ENCODE data around the gene RUBCN. TPM values are rescaled to one million over a fixed set of nuclear protein-coding genes. Genes with fewer than 3 reads are reported as not detected.
"Not testable (repeated sequence)": the region's sequence is repeated elsewhere in the genome, so short reads cannot be mapped to it uniquely, and the experiment has no call there.

The RUBCN gene
- total RNA-seq, 1 experiment from 2014 or later, result 9.4 TPM

DNA sequence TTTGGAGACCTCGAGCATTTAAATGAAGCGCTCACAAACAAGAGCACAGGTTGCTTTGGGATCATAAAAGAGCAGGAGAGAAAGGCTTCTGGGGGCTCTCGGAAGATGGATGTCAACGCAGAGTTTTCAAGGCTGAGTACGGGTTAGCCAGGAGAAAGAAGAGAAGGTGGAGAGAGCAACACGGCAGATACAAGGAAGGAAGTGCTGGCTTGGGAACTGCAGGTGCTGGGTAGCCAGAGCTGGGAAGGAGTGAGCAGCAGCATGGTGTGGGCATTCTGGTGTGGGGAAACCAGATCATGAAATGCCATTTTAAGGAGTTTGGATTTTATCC is 580 bp upstream of the RUBCN start:
- in situ Hi-C loops (cut with HindIII; ENCODE audit: low sequenced_read_pairs), result no loop called here

DNA sequence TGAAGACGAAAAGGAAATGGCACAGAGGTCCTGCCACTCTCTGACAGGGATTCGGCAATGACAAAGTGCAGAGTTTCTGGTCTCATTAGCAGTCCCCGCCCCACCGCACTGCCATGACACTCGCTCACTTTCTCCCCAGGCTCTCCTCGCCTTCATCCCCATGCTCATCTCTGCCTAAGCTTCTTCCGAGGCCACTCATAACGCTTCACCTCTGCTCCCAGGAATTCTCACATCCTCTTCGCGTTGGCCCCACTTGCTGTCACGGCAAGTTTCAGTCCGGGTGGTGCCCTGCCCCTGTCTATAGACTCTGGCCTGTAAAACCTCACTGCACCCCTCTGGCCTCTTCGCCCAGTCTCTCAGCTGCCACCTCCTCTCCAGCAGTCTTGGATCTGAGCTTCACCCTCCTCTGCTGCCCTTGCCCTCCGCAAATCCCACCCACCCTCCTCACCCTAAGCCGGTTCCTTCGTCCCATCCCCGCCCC is 654 bp downstream of the RUBCN start:
- in situ Hi-C loops (cut with HindIII; ENCODE audit: low sequenced_read_pairs), result no loop called here
- DNase-seq (ENCODE audit: low spot score), result peak; percentile 26

More for the DNA sequence above, 580 bp upstream of the RUBCN start:
- no peak for DNase-seq (ENCODE audit: low spot score)

DNA sequence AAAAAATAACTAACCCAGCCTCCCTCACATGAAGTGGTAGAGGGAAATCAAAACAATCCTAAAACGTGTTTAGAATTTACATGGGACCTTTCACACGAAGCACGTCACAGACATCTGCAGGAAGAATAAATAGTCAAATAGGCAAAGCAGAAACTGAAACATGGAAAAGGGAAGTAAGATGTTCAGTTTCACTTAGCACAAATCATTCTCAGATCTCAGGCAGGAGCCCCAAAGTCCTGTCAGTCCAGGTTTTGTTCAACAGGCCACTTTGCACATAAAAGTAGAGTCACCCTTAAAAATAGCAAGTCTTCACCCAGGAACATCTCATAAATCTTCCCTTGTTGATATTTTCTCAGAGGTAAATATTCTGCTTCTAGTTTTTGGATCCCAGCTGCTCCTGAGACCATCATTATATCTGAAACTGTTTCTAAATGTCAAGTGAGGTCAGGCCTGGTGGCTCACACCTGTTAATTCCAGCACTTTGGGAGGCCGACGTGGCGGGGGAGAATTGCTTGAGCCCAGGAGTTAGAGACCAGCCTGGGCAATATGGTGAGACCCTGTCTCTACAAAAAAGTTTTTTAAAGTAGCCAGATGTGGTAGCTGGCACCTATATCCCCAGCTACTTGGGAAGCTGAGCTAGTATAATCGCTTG is 1.9 kb downstream of the RUBCN start:
- in situ Hi-C loops (cut with HindIII; ENCODE audit: low sequenced_read_pairs), result no loop called here

GRCh38 chr3:197733042-197733441 is 3.7 kb downstream of the RUBCN start:
- in situ Hi-C loops (cut with HindIII; ENCODE audit: low sequenced_read_pairs), result no loop called here
- no peak for DNase-seq (ENCODE audit: low spot score)

More for the DNA sequence above, 1.9 kb downstream of the RUBCN start:
- no peak for DNase-seq (ENCODE audit: low spot score)

- DNase-seq (ENCODE audit: low spot score); in situ Hi-C loops (cut with HindIII; ENCODE audit: low sequenced_read_pairs): not testable (repeated sequence)
Measured at GRCh38 chr3:197731483-197731882, 5.2 kb downstream of the RUBCN start.

DNA sequence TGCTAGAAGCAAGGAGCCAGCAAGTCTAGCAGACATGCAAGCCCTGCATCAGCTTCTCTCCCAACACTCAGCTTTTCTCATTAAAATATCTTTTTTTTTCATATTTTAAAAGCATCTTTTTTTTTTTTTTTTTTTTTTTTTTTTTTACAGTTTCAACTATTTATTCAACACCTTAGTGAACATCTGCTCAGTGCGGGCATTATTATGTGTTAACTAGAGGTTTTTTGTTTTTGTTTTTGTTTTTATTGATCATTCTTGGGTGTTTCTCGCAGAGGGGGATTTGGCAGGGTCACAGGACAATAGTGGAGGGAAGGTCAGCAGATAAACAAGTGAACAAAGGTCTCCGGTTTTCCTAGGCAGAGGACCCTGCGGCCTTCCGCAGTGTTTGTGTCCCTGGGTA is 5.9 kb downstream of the RUBCN start:
- in situ Hi-C loops (cut with HindIII; ENCODE audit: low sequenced_read_pairs); DNase-seq (ENCODE audit: low spot score): not testable (repeated sequence)

GRCh38 chr3:197730200-197730599 is 6.5 kb downstream of the RUBCN start:
- in situ Hi-C loops (cut with HindIII; ENCODE audit: low sequenced_read_pairs), result no loop called here

DNA sequence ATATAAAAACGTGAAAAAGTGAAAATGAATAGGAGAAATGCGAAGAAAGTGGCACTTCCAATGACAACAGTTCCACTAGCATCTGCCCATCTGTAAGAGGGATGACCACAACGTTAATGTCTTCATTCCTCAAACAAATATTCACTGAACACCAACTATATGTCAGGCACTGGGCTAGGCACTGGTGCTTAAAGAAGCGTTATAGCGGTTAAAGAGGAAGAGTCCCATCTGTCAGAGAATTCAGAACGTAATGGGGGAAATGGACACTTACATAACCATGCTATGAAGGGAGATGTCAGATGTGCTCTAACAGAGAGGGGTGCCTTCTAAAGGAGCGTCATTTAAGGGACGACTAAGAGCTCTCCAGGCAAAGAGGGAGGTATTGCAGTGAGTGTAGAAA is 8.2 kb downstream of the RUBCN start:
- in situ Hi-C loops (cut with HindIII; ENCODE audit: low sequenced_read_pairs), result no loop called here
- no peak for DNase-seq (ENCODE audit: low spot score)

More at GRCh38 chr3:197730200-197730599, 6.5 kb downstream of the RUBCN start:
- DNase-seq (ENCODE audit: low spot score), result no peak

- in situ Hi-C loops (cut with HindIII; ENCODE audit: low sequenced_read_pairs); DNase-seq (ENCODE audit: low spot score): not testable (repeated sequence)
Measured at GRCh38 chr3:197727878-197728277, 8.8 kb downstream of the RUBCN start.

DNA sequence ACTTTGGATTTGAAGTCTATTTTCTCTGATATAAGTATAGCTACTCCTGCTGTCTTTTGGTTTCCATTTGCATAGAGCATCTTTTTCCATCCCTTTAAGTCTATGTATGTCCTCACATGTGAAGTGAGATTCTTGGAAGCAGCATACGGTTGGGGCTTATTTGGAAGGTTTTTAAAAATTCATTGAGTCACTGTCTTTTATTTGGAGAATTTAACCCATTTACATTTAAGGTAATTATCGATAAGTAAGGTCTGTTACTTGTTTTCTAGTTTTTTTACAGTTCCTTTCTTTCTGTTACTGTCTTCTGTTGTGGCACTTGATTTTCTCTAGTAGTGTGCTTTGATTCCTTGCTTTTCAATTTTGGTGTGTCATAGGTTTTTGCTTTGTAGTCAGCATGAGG is 14.0 kb downstream of the RUBCN start:
- in situ Hi-C loops (cut with HindIII; ENCODE audit: low sequenced_read_pairs), result no loop called here
- no peak for DNase-seq (ENCODE audit: low spot score)

DNA sequence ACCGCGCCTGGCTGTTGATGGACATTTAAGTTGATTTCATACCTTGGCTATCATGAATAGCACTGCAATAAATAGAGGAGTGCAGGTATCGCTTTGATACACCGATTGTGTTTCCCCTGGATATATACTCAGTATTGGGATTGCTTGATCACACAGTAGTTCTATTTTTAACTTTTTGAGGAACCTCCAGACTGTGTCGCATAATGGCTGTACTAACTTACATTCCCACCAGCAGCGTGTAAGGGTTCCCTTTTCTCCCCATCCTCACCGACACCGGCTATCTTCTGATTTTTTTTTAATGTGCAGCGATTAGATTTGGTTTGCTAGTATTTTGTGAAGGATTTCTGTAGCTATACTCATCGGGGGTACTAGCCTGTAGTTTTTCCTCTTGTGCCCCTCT is 16.0 kb downstream of the RUBCN start:
- DNase-seq (ENCODE audit: low spot score), result no peak
- in situ Hi-C loops (cut with HindIII; ENCODE audit: low sequenced_read_pairs), result no loop called here

DNA sequence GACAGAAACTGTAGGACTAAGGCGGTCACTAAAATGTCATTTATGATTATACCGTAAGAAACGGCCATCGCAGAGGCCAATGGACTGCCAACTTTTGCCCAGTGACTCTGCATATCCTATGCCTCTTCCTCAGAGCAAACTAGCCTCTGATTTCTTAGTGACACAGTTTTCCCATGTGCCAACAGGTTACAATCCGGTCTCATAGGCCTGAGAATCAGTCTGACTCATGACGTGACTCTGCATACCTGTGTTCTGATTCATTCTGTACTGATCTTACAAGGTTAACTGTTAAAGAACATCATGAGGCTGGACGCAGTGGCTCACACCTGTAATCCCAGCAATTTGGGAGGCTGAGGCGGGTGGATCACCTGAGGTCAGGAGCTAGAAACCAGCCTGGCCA is 17.8 kb downstream of the RUBCN start:
- no peak for DNase-seq (ENCODE audit: low spot score)
- in situ Hi-C loops (cut with HindIII; ENCODE audit: low sequenced_read_pairs), result no loop called here

GRCh38 chr3:197714251-197714650 is 22.5 kb downstream of the RUBCN start:
- no peak for DNase-seq (ENCODE audit: low spot score)
- in situ Hi-C loops (cut with HindIII; ENCODE audit: low sequenced_read_pairs), result no loop called here

- DNase-seq (ENCODE audit: low spot score), result no peak
- in situ Hi-C loops (cut with HindIII; ENCODE audit: low sequenced_read_pairs), result no loop called here
Measured at GRCh38 chr3:197713477-197713822, 23.3 kb downstream of the RUBCN start.

- in situ Hi-C loops (cut with HindIII; ENCODE audit: low sequenced_read_pairs), result no loop called here
- DNase-seq (ENCODE audit: low spot score), result peak; percentile 95
Measured at GRCh38 chr3:197711973-197712707, 24.6 kb downstream of the RUBCN start.

DNA sequence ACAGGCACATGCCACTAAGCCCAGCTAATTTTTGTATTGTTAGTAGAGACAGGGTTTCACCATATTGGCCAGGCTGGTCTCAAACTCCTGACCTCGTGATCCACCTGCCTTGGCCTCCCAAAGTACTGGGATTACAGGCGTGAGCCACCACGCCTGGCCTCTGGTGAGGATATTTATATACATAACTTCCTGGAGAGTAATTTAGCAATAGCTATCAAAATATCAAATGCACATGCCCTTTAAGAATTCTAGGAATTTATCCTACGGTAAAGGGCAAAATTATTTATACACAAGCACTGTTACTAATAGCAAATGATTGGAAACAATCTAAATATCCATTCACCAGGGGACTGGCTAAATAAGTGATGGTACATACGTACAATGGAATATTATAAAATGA is 25.7 kb downstream of the RUBCN start:
- in situ Hi-C loops (cut with HindIII; ENCODE audit: low sequenced_read_pairs); DNase-seq (ENCODE audit: low spot score): not testable (repeated sequence)

GRCh38 chr3:197709135-197709534 is 27.6 kb downstream of the RUBCN start:
- in situ Hi-C loops (cut with HindIII; ENCODE audit: low sequenced_read_pairs), result no loop called here
- DNase-seq (ENCODE audit: low spot score), result no peak

GRCh38 chr3:197706658-197707057 is 30.0 kb downstream of the RUBCN start:
- DNase-seq (ENCODE audit: low spot score), result no peak
- in situ Hi-C loops (cut with HindIII; ENCODE audit: low sequenced_read_pairs), result no loop called here

GRCh38 chr3:197701841-197702240 is 34.9 kb downstream of the RUBCN start:
- DNase-seq (ENCODE audit: low spot score), result no peak
- in situ Hi-C loops (cut with HindIII; ENCODE audit: low sequenced_read_pairs), result no loop called here

DNA sequence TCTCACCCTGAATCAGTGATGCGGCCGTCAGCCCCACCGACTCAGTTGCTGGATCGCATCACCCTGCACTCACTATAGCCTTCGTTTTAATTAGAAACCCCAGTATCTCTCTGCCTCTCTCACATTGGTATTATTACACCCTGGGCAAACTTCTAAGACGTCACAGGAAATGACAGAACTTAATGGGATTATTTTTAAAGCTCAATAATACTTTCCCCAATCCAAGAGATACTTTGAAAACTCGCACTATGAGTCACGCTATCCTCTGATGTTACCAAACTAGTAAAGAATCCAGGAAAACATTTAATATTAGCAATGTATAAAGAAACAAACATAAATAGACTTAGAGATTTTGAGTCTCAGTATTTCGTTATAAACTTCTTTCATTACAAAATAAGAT is 36.6 kb downstream of the RUBCN start:
- in situ Hi-C loops (cut with HindIII; ENCODE audit: low sequenced_read_pairs), result no loop called here
- no peak for DNase-seq (ENCODE audit: low spot score)

GRCh38 chr3:197697355-197697754 is 39.3 kb downstream of the RUBCN start:
- no peak for DNase-seq (ENCODE audit: low spot score)
- in situ Hi-C loops (cut with HindIII; ENCODE audit: low sequenced_read_pairs), result no loop called here

All from G401 (cell line).